Nephron (organoid): ENCODE measurements around the gene KCNJ11.

Source experiments
- H3K27ac Mint-ChIP-seq, 3 experiments: 2 replicates each; pipeline ENCODE4 v1.8.0; 2020; ENCODE audit warnings: mixed read lengths in 3 of 3, mild to moderate bottlenecking in 2 of 3, moderate library complexity in 1 of 3
- H3K27me3 Mint-ChIP-seq: 2 replicates; pipeline ENCODE4 v1.8.0; 2021; ENCODE audit warnings: low read depth, mild to moderate bottlenecking, moderate library complexity, mixed read lengths
- H3K36me3 Mint-ChIP-seq: 2 replicates; pipeline ENCODE4 v1.8.0; 2020; ENCODE audit warnings: low read depth, mixed read lengths
- H3K4me1 Mint-ChIP-seq: 2 replicates; pipeline ENCODE4 v1.8.0; 2020; ENCODE audit warnings: mixed read lengths
- H3K4me3 Mint-ChIP-seq, 3 experiments: 2 replicates each; pipeline ENCODE4 v1.8.0; 2020; ENCODE audit warnings: mild to moderate bottlenecking in 3 of 3, mixed read lengths in 3 of 3, moderate library complexity in 2 of 3
- H3K9me3 Mint-ChIP-seq: 2 replicates; pipeline ENCODE4 v1.8.0; 2020; ENCODE audit warnings: mixed read lengths
- TF ChIP-seq, protein P1 (sequence below), 3 experiments: fragments of 200-600 bp; sonication (generic); IDR thresholded peaks; one replicate each; pipeline ENCODE4 v1.5.0; 2021; ENCODE audit warnings: antibody characterized with exemption in 3 of 3; ENCODE audit not compliant: unreplicated experiment in 3 of 3

The KCNJ11 gene

DNA sequence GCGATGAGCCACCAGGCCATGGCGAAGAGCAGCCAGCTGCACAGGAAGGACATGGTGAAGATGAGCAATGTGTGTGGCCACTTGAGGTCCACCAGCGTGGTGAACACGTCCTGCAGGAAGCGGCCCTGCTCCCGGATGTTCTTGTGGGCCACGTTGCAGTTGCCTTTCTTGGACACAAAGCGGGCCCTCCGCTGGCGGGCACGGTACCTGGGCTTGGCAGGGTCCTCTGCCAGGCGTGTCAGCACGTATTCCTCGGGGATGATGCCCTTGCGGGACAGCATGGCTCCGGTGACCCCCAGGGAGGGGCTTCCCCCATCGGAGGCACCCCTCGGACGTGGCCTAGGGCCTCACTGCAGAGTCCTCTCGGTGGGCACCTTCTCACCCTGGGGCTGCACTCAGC, 648 bp downstream of the KCNJ11 start:
- TF ChIP-seq, protein P1, sequence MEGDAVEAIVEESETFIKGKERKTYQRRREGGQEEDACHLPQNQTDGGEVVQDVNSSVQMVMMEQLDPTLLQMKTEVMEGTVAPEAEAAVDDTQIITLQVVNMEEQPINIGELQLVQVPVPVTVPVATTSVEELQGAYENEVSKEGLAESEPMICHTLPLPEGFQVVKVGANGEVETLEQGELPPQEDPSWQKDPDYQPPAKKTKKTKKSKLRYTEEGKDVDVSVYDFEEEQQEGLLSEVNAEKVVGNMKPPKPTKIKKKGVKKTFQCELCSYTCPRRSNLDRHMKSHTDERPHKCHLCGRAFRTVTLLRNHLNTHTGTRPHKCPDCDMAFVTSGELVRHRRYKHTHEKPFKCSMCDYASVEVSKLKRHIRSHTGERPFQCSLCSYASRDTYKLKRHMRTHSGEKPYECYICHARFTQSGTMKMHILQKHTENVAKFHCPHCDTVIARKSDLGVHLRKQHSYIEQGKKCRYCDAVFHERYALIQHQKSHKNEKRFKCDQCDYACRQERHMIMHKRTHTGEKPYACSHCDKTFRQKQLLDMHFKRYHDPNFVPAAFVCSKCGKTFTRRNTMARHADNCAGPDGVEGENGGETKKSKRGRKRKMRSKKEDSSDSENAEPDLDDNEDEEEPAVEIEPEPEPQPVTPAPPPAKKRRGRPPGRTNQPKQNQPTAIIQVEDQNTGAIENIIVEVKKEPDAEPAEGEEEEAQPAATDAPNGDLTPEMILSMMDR (IDR thresholded peaks at IDR 0.05; ENCODE audit: unreplicated experiment in 3 of 3) = no peak
- no peaks in the 10 kb centered on the region for H3K4me1 Mint-ChIP-seq
- peak overlapping the region; percentile 69 to 81 (median 70) for H3K4me3 Mint-ChIP-seq
- H3K27me3 Mint-ChIP-seq = peaks cover 53% of the 10 kb centered on the region
- no peaks in the 10 kb centered on the region for H3K9me3 Mint-ChIP-seq
- no peaks in the 10 kb centered on the region for H3K36me3 Mint-ChIP-seq
- H3K27ac Mint-ChIP-seq = no peak overlapping the region

DNA sequence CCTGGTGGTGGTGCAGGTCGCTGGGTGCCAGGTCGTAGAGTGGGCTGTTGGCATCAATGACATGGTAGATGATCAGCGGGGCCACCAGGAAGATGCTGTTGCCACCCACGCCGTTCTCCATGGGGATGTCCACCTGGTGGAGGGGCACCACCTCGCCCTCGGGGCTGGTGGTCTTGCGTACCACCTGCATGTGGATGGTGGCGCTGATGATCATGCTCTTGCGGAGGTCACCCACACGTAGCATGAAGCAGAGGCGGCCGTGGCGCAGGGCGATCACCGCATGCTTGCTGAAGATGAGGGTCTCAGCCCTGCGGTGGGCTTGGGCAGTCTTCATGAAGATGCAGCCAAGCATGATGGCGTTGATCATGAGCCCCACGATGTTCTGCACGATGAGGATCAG, 1.2 kb downstream of the KCNJ11 start:
- no peak overlapping the region for H3K27ac Mint-ChIP-seq
- H3K4me1 Mint-ChIP-seq = no peaks in the 10 kb centered on the region
- H3K27me3 Mint-ChIP-seq = peaks cover 53% of the 10 kb centered on the region
- peak overlapping the region; percentile 69 to 81 (median 70) for H3K4me3 Mint-ChIP-seq
- TF ChIP-seq, protein P1 (IDR thresholded peaks at IDR 0.05; ENCODE audit: unreplicated experiment in 3 of 3) = no peak
- no peaks in the 10 kb centered on the region for H3K36me3 Mint-ChIP-seq
- H3K9me3 Mint-ChIP-seq = no peaks in the 10 kb centered on the region

DNA sequence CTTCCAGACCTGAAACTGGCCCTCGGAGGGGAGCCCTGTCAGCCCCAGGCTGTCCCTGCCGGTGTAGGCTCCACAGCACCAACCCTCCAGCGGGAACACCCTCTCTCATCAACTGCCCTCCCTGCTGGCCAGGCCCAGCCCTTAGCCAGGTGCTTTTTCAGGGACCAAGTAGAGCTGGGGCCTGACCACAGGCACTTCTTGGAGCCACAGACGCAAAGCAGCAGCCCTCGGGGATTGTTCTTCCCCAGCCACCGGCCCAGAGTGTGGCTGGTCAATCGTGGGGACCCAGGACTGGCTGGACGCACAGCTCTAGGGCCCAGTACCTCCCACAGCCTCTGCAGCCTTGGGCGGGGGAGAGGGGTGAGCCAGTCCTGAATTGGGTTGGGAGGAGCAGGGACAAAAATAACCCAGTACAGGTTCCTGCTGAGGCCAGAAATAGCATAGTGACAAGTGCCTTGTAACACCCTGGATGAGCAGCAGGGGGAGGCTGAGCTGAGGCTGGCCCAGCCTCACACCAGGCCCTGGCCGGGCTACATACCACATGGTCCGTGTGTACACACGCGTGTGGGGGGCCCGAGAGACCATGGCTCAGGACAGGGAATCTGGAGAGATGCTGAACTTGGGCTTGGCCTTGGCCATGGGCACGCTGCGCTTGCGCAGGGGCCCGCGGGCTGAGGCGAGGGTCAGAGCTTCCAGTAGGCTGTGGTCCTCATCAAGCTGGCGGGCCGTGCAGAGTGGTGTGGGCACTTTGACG, 2.0 kb downstream of the KCNJ11 start:
- Mint-ChIP-seq H3K36me3 (no peaks in the 10 kb centered on the region), H3K4me3 (peak overlapping the region in 2 of 3 experiments; percentile 70 to 81), H3K27ac (no peak overlapping the region), H3K27me3 (peaks cover 45% of the 10 kb centered on the region), H3K9me3 (no peaks in the 10 kb centered on the region), H3K4me1 (no peaks in the 10 kb centered on the region)
- TF ChIP-seq, protein P1 (IDR thresholded peaks at IDR 0.05; ENCODE audit: unreplicated experiment in 3 of 3) = peak; percentile 50 to 68 (median 60)

DNA sequence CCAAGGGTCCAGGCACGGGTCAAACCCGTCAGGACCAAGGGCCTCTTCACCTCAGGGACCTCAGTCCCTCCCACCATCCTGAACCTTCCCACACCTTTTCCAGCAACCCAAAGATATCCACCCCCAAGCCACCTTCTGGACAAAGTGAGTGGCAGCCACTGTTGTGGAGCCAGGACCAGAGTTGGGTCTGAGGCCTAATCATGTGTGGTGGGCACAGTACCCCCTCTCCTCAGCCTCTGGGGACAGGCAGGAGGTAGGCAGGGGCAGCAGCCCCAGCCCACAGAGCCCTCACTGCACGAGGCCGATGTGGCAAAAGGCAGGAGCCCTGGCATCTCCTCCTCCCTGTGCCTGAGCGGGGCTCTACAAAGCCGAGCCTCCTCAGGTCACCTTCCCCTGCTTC, 2.5 kb downstream of the KCNJ11 start:
- Mint-ChIP-seq H3K27me3 (peaks cover 42% of the 10 kb centered on the region), H3K27ac (no peak overlapping the region), H3K4me1 (no peaks in the 10 kb centered on the region), H3K9me3 (no peaks in the 10 kb centered on the region), H3K36me3 (no peaks in the 10 kb centered on the region), H3K4me3 (peak overlapping the region in 1 of 3 experiments; percentile 28)
- TF ChIP-seq, protein P1 (IDR thresholded peaks at IDR 0.05; ENCODE audit: unreplicated experiment in 3 of 3) = no peak

DNA sequence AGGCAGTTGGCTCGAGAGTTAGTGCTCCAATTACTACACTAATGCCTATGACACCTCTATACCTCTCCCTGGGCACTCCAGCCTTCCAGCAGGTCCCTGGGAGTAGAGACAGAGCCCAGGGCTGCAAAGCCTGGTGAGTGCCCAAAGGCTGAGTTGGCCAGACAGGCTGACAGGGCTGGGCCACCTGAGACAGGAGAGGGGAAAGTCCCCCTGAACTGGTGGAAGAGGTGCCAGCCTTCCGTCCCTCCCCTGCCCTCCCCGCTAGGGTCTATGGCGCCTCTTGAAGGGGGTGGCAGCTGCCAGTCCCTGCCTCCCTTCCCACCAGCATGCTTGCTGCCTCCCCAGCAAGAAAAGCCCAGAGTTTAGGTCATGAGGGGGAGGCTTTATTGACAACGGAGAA, 3.0 kb downstream of the KCNJ11 start:
- TF ChIP-seq, protein P1 (IDR thresholded peaks at IDR 0.05; ENCODE audit: unreplicated experiment in 3 of 3) = no peak
- H3K27me3 Mint-ChIP-seq = peaks cover 40% of the 10 kb centered on the region
- peak overlapping the region in 1 of 3 experiments; percentile 28 for H3K4me3 Mint-ChIP-seq
- H3K9me3 Mint-ChIP-seq = no peaks in the 10 kb centered on the region
- no peak overlapping the region for H3K27ac Mint-ChIP-seq
- no peaks in the 10 kb centered on the region for H3K36me3 Mint-ChIP-seq
- no peaks in the 10 kb centered on the region for H3K4me1 Mint-ChIP-seq

DNA sequence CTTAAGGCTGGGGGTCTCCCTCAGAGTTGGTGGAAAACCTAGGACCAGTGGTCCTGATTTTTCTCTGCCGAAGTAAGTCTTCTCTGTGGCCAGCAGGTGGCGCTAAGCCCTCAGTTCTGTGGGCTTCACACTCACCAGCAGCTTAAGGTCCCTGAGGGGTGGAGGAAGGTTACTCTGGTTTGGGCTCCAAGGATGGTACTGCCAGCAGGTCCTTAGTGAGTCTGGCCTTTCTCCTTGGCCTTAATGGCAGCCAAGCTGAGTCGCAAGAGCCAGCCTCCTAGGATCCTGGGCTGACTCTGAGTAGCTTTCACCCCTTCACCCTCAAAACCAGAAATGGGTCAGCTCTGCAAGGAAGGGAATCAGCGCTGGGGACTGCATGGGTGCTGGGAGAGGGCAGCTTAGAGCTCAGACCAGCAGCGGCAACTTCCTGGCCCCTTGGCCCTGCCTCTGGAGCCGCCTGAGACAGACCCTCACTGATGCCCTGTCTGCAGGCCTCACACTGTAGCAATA, 4.4 kb downstream of the KCNJ11 start:
- peak overlapping the region in 1 of 3 experiments; percentile 14 for H3K27ac Mint-ChIP-seq
- H3K9me3 Mint-ChIP-seq = peaks cover 3% of the 10 kb centered on the region
- peaks cover 33% of the 10 kb centered on the region for H3K27me3 Mint-ChIP-seq
- H3K4me3 Mint-ChIP-seq = no peak overlapping the region
- H3K36me3 Mint-ChIP-seq = no peaks in the 10 kb centered on the region
- no peaks in the 10 kb centered on the region for H3K4me1 Mint-ChIP-seq
- TF ChIP-seq, protein P1 (IDR thresholded peaks at IDR 0.05; ENCODE audit: unreplicated experiment in 3 of 3) = peak; percentile 86 to 89 (median 88)
